Activated CD4-positive, alpha-beta T cell treated with anti-CD3 and anti-CD28 coated beads, Interleukin-2, amount 50 U/mL, for 16 hours (primary cell): ENCODE measurements around the gene PFDN1.
"Not testable (repeated sequence)": the region's sequence is repeated elsewhere in the genome, so short reads cannot be mapped to it uniquely, and the experiment has no call there.

Experiments used
- DNase-seq: peaks from one replicate; pipeline ENCODE4 v3.0.0-alpha.2; 2020

Gene PFDN1

DNA sequence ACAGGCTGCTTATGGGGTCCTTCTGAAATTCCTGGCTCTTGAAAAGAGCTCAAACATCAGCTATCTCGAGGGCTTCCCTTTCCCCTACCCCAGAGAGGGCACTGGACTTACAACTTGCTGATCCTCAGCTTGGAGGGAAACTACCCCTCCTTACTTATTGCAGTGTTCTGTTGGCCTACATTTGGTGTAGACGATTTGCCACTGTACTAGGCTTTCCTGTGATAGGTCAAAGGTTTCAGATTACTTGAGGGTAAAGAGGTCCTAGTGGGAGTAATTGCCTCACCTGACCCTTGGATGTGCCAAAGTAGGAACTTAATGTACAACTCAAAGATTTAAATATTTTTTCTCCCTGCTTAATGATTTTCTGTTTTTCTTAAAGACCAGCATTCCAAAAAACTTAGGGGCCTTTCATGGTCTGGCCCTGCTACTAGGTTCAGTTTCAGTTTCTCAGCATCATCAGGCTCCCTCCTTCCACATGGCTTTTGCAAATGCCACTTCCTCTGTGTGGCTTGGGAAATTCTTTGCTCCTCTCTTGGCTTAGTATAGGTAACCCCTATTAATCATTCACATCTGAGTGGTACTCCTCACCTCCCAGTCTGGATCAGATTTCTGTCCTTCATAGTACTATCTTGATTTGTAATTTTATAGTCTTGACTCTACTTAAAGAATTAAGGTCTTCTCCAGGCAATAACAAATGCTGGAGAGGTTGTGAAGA lies 95.5 kb downstream of the PFDN1 start:
- no peak for DNase-seq

DNA sequence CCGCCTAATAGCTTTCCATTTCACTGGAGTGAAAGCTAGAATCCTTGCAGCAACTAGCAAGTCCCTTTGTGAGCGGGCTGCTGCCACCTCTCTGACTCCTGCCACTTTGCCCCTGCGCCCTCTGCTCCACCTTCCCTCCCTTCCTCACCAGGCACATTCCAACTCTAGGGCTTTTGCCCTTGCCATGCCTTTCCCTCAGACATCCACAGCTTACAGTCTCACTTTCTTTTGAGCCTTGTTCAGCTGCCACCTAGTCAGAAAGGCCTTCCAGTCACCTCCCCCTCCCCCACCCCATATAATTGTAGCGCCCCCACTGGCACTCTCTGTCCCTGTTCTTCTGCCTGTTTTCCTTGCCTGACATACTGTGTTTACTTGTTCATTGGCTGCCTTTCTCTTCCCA lies 96.9 kb downstream of the PFDN1 start:
- DNase-seq: no peak

- no peak for DNase-seq
Measured at GRCh38 chr5:140205216-140205615, 97.7 kb downstream of the PFDN1 start.

- no peak for DNase-seq
Measured at GRCh38 chr5:140202610-140203009, 100.3 kb downstream of the PFDN1 start.

DNA sequence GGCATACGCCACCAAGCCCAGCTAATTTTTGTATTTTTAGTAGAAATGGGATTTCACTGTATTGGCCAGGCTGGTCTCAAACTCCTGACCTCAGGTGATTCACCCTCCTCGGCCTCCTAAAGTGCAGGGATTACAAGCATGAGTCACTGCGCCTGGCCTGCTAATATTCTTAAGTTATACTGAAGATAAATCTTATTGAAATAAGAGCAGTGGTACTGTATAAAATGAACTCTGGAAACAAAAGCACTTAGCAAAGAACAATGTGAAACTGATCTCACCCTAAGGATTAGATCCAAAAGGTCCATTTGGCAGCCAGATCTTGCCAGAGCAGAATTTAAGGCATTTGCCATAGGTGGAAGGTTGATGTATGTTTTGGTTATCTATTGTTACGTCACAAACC lies 100.8 kb downstream of the PFDN1 start:
- no peak for DNase-seq

GRCh38 chr5:140198915-140199314 lies 104.0 kb downstream of the PFDN1 start:
- DNase-seq: not testable (repeated sequence)

- DNase-seq: no peak
Measured at GRCh38 chr5:140197023-140197422, 105.9 kb downstream of the PFDN1 start.

DNA sequence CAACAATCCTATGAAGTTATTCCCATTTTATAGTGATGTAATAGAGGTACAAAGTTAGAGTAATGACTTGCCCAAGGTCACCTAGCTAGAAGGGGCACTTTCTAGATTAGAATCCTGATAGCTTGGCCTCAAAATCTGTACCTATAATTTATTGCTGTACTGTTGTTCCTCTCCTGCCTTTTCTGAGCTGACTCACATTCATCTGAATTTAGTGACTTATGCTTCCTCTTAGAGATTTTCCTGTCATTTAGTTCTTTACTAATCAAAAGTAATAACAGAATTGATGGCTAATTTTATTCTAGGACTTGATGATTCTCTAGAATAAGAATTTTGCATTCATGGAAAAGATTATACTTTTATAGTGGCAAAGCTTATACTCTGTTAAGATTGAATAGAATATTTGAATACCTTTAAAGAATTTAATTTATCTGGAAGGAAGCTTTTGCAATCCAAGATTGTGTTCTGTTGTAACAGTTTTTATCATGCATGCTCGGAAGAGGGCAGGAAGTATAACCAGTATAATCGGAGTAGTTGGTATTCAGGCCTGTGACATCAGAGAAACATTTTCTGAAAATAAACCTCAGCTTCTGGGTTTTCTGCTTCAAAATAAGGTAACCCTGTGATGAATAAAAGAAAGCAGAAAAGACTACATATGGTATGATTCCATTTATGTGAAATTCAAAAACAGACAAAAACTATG lies 106.6 kb downstream of the PFDN1 start:
- no peak for DNase-seq
